Liver (tissue), 9 donors: ENCODE measurements around the gene PRELID2. TPM values are rescaled to one million over a fixed set of nuclear protein-coding genes. Genes with fewer than 3 reads are reported as not detected.

ENCODE experiments used
- DNase-seq: peaks from one replicate; pipeline ENCODE4 v3.0.0-alpha.2; 2017; ENCODE audit warnings: low spot score
- H3K27ac ChIP-seq, 2 donors: one replicate each; pipeline ENCODE4 v1.7.0; 2013; ENCODE audit warnings: inconsistent platforms in 2 of 2, low read length in 2 of 2, control low read depth in 1 of 2, low read depth in 1 of 2, mild to moderate bottlenecking in 1 of 2
- H3K27me3 ChIP-seq, 4 donors: one replicate each; pipeline versions ENCODE4 v1.6.1 to v1.7.0; 2013; ENCODE audit warnings: low read length in 3 of 4, inconsistent platforms in 1 of 4, mild to moderate bottlenecking in 1 of 4, moderate library complexity in 1 of 4; ENCODE audit not compliant: control insufficient read depth in 4 of 4, insufficient read depth in 4 of 4
- H3K36me3 ChIP-seq, 4 donors: one replicate each; pipeline versions ENCODE4 v1.6.1 to v1.7.0; 2013; ENCODE audit warnings: low read length in 3 of 4, mild to moderate bottlenecking in 3 of 4, low read depth in 1 of 4, moderate library complexity in 1 of 4; ENCODE audit not compliant: control insufficient read depth in 4 of 4, insufficient read depth in 3 of 4
- H3K4me1 ChIP-seq, 4 donors: one replicate each; pipeline versions ENCODE4 v1.6.1 to v1.7.0; 2013; ENCODE audit warnings: low read length in 3 of 4, mild to moderate bottlenecking in 3 of 4, moderate library complexity in 1 of 4; ENCODE audit not compliant: control insufficient read depth in 4 of 4, insufficient read depth in 4 of 4
- H3K4me3 ChIP-seq, 3 donors: one replicate each; pipeline versions ENCODE4 v1.6.1 to v1.7.0; 2013; ENCODE audit warnings: low read length in 3 of 3, control low read depth in 1 of 3, low read depth in 1 of 3, mild to moderate bottlenecking in 1 of 3
- H3K9ac ChIP-seq, 2 donors: one replicate each; pipeline ENCODE4 v1.7.0; 2013; ENCODE audit warnings: low read length in 2 of 2, mild to moderate bottlenecking in 2 of 2, moderate library complexity in 2 of 2, control low read depth in 1 of 2, low read depth in 1 of 2
- H3K9me3 ChIP-seq, 4 donors: one replicate each; pipeline versions ENCODE4 v1.6.1 to v1.7.0; 2013; ENCODE audit warnings: low read length in 3 of 4; ENCODE audit not compliant: control insufficient read depth in 4 of 4
- EGR1 ChIP-seq, 2 donors: IDR thresholded peaks; 2 replicates each; pipeline ENCODE4 v1.6.1; 2016 to 2018; ENCODE audit warnings: antibody characterized with exemption in 2 of 2, low read depth in 2 of 2
- FOXA1 ChIP-seq: IDR thresholded peaks from 2 replicates; pipeline ENCODE4 v1.6.1; 2016; ENCODE audit warnings: antibody characterized with exemption
- FOXA2 ChIP-seq: IDR thresholded peaks from 2 replicates; pipeline ENCODE4 v1.6.1; 2016; ENCODE audit warnings: antibody characterized with exemption
- GABPA ChIP-seq, 2 donors: IDR thresholded peaks in 1 of 2; conservative IDR thresholded peaks in 1 of 2; 2 replicates each; pipeline ENCODE4 v1.6.1; 2016; ENCODE audit warnings: antibody characterized with exemption in 2 of 2, mild to moderate bottlenecking in 1 of 2, moderate library complexity in 1 of 2
- HNF4A ChIP-seq, 2 donors: conservative IDR thresholded peaks; 2 replicates each; pipeline ENCODE4 v1.6.1; 2016; ENCODE audit warnings: antibody characterized with exemption in 2 of 2, mild to moderate bottlenecking in 2 of 2
- HNF4G ChIP-seq: IDR thresholded peaks from 2 replicates; pipeline ENCODE4 v1.6.1; 2016; ENCODE audit warnings: antibody characterized with exemption
- JUND ChIP-seq, 2 donors: IDR thresholded peaks; 2 replicates each; pipeline ENCODE4 v1.6.1; 2016; ENCODE audit warnings: antibody characterized with exemption in 2 of 2
- NR2F2 ChIP-seq: IDR thresholded peaks from 2 replicates; pipeline ENCODE4 v1.6.1; 2016; ENCODE audit warnings: antibody characterized with exemption
- RAD21 ChIP-seq, 2 donors: IDR thresholded peaks; 2 replicates each; pipeline ENCODE4 v1.6.1; 2016; ENCODE audit warnings: antibody characterized with exemption in 2 of 2, mild to moderate bottlenecking in 2 of 2
- RXRA ChIP-seq, 2 donors: IDR thresholded peaks; 2 replicates each; pipeline ENCODE4 v1.6.1; 2017 to 2018; ENCODE audit warnings: antibody characterized with exemption in 2 of 2, mild to moderate bottlenecking in 1 of 2
- SP1 ChIP-seq: IDR thresholded peaks from 2 replicates; pipeline ENCODE4 v1.6.1; 2018; ENCODE audit warnings: antibody characterized with exemption, mild to moderate bottlenecking
- TAF1 ChIP-seq: conservative IDR thresholded peaks from 2 replicates; pipeline ENCODE4 v1.6.1; 2016; ENCODE audit warnings: antibody characterized with exemption, mild to moderate bottlenecking
- YY1 ChIP-seq: IDR thresholded peaks from 2 replicates; pipeline ENCODE4 v1.6.1; 2016; ENCODE audit warnings: antibody characterized with exemption, mild to moderate bottlenecking
- WGBS: extraction: QIAGEN DNeasy Blood & Tissue Kit; methylation state at CpG from one replicate; pipeline ENCODE4 v1.1.7; 2013; 5-methylcytosine and 5-hydroxymethylcytosine counted together
- polyA plus RNA-seq, 2 donors: library from polyadenylated mRNA; stranded (reverse) in 1 of 2; unstranded in 1 of 2; fragments of 200-250 nt in 1 of 2; fragments of >200 nt in 1 of 2; fragmentation: Nextera tagmentation in 1 of 2; extraction: Ambion mirVana in 1 of 2; gene quantifications; one replicate each; pipeline versions ENCODE4 v1.2.1 to v1.2.3, GENCODE V29; 2013 to 2015
- total RNA-seq, 2 donors: library from RNA; depleted of rRNA; stranded (reverse); fragments of >200 nt; gene quantifications; one replicate each; pipeline ENCODE4 v1.2.3, GENCODE V29; 2014
- TF ChIP-seq, protein P1 (sequence below): IDR thresholded peaks from 2 replicates; pipeline ENCODE4 v1.6.1; 2016; ENCODE audit warnings: antibody characterized with exemption
- TF ChIP-seq, protein P2 (sequence below): IDR thresholded peaks from 2 replicates; pipeline ENCODE4 v1.6.1; 2016; ENCODE audit warnings: antibody characterized with exemption
- TF ChIP-seq, protein P3 (sequence below): fragments of 150-350 bp; IDR thresholded peaks from 2 replicates; pipeline ENCODE4 v1.5.1; 2017; ENCODE audit warnings: improper control_type of control experiment, low read depth, low read length; ENCODE audit not compliant: missing input control
- TF ChIP-seq, protein P4 (sequence below): IDR thresholded peaks from 2 replicates; pipeline ENCODE4 v1.6.1; 2016; ENCODE audit warnings: antibody characterized with exemption, mild to moderate bottlenecking
- TF ChIP-seq, protein P5 (sequence below): IDR thresholded peaks from 2 replicates; pipeline ENCODE4 v1.6.1; 2016; ENCODE audit warnings: antibody characterized with exemption
- donor health status: healthy.
- donor health status: healthy.
- donor health status: healthy.
- donor health status: healthy.
- donor health status: healthy.

The PRELID2 gene
- total and polyA plus RNA-seq, 4 donors: 1.1 to 24.9 (median 4.5) TPM

DNA sequence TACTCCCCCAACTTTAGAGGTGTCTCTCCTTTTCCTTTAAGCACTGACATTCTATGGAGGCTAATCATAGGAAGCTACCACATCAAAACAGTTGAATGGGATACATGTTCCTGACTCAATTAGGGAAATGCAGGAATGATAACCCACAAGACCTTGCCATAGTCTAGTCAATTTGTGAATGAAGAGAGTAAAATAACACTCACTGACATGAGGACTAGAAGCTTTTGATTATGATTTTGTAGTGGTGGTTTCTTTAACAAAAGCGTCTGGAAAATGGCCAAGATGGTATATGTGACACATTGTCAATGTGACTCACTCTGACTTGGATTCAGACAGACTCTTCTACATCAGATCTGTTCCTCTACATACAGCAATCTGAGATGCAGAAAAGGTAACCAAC is 13.7 kb upstream of the PRELID2 start:
- no peak for DNase-seq
- WGBS: 78% methylated on average over 1 of the region's 1 CpG
- no peaks in the 10 kb centered on the region for H3K36me3 ChIP-seq
- H3K27ac ChIP-seq: no peak overlapping the region
- H3K4me1 ChIP-seq: no peaks in the 10 kb centered on the region
- H3K9me3 ChIP-seq: no peaks in the 10 kb centered on the region
- TF ChIP-seq EGR1 (IDR thresholded peaks at IDR 0.05; ENCODE audit: low read depth in 2 of 2) (no peak), TAF1 (no peak), HNF4G (no peak), HNF4A (conservative IDR thresholded peaks at IDR 0.05) (no peak), GABPA (IDR thresholded peaks at IDR 0.05 in 1 of 2, conservative IDR thresholded peaks at IDR 0.05 in 1 of 2) (no peak), JUND (IDR thresholded peaks at IDR 0.05) (no peak), FOXA2 (no peak), SP1 (no peak), RXRA (IDR thresholded peaks at IDR 0.05) (no peak), YY1 (no peak), NR2F2 (no peak), FOXA1 (no peak), RAD21 (IDR thresholded peaks at IDR 0.05) (no peak)
- TF ChIP-seq, protein P1, sequence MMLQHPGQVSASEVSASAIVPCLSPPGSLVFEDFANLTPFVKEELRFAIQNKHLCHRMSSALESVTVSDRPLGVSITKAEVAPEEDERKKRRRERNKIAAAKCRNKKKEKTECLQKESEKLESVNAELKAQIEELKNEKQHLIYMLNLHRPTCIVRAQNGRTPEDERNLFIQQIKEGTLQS: no peak
- TF ChIP-seq, protein P2, sequence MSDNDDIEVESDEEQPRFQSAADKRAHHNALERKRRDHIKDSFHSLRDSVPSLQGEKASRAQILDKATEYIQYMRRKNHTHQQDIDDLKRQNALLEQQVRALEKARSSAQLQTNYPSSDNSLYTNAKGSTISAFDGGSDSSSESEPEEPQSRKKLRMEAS: no peak
- TF ChIP-seq, protein P3, sequence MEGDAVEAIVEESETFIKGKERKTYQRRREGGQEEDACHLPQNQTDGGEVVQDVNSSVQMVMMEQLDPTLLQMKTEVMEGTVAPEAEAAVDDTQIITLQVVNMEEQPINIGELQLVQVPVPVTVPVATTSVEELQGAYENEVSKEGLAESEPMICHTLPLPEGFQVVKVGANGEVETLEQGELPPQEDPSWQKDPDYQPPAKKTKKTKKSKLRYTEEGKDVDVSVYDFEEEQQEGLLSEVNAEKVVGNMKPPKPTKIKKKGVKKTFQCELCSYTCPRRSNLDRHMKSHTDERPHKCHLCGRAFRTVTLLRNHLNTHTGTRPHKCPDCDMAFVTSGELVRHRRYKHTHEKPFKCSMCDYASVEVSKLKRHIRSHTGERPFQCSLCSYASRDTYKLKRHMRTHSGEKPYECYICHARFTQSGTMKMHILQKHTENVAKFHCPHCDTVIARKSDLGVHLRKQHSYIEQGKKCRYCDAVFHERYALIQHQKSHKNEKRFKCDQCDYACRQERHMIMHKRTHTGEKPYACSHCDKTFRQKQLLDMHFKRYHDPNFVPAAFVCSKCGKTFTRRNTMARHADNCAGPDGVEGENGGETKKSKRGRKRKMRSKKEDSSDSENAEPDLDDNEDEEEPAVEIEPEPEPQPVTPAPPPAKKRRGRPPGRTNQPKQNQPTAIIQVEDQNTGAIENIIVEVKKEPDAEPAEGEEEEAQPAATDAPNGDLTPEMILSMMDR: no peak
- TF ChIP-seq, protein P4, sequence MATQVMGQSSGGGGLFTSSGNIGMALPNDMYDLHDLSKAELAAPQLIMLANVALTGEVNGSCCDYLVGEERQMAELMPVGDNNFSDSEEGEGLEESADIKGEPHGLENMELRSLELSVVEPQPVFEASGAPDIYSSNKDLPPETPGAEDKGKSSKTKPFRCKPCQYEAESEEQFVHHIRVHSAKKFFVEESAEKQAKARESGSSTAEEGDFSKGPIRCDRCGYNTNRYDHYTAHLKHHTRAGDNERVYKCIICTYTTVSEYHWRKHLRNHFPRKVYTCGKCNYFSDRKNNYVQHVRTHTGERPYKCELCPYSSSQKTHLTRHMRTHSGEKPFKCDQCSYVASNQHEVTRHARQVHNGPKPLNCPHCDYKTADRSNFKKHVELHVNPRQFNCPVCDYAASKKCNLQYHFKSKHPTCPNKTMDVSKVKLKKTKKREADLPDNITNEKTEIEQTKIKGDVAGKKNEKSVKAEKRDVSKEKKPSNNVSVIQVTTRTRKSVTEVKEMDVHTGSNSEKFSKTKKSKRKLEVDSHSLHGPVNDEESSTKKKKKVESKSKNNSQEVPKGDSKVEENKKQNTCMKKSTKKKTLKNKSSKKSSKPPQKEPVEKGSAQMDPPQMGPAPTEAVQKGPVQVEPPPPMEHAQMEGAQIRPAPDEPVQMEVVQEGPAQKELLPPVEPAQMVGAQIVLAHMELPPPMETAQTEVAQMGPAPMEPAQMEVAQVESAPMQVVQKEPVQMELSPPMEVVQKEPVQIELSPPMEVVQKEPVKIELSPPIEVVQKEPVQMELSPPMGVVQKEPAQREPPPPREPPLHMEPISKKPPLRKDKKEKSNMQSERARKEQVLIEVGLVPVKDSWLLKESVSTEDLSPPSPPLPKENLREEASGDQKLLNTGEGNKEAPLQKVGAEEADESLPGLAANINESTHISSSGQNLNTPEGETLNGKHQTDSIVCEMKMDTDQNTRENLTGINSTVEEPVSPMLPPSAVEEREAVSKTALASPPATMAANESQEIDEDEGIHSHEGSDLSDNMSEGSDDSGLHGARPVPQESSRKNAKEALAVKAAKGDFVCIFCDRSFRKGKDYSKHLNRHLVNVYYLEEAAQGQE: no peak
- TF ChIP-seq, protein P5, sequence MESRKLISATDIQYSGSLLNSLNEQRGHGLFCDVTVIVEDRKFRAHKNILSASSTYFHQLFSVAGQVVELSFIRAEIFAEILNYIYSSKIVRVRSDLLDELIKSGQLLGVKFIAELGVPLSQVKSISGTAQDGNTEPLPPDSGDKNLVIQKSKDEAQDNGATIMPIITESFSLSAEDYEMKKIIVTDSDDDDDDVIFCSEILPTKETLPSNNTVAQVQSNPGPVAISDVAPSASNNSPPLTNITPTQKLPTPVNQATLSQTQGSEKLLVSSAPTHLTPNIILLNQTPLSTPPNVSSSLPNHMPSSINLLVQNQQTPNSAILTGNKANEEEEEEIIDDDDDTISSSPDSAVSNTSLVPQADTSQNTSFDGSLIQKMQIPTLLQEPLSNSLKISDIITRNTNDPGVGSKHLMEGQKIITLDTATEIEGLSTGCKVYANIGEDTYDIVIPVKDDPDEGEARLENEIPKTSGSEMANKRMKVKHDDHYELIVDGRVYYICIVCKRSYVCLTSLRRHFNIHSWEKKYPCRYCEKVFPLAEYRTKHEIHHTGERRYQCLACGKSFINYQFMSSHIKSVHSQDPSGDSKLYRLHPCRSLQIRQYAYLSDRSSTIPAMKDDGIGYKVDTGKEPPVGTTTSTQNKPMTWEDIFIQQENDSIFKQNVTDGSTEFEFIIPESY: no peak
- no peak overlapping the region for H3K9ac ChIP-seq
- no peak overlapping the region for H3K4me3 ChIP-seq
- no peaks in the 10 kb centered on the region for H3K27me3 ChIP-seq
